K562 (cell line): ENCODE data around the gene MPPED1. TPM values are rescaled to one million over a fixed set of nuclear protein-coding genes. Genes with fewer than 3 reads are reported as not detected.

Source experiments
- CTCF ChIP-seq, 3 experiments: IDR thresholded peaks in 2 of 3; conservative IDR thresholded peaks in 1 of 3; 2 replicates each; pipeline ENCODE4 v1.5.1; 2011 to 2012; ENCODE audit warnings: low read length in 3 of 3, mild to moderate bottlenecking in 3 of 3, control low read depth in 2 of 3, improper control_type of control experiment in 1 of 3, inconsistent platforms in 1 of 3, low read depth in 1 of 3, mixed read lengths in 1 of 3, moderate library complexity in 1 of 3; ENCODE audit not compliant: insufficient read depth in 2 of 3
- DEAF1 ChIP-seq: fragments of 450-650 bp; formaldehyde crosslinking; IDR thresholded peaks from 2 replicates; pipeline ENCODE4 v1.4.0; 2020; ENCODE audit warnings: mild to moderate bottlenecking, moderate library complexity
- PRDM10 ChIP-seq: fragments of 450-650 bp; IDR thresholded peaks from 2 replicates; pipeline ENCODE4 v1.6.1; 2018; ENCODE audit not compliant: partially characterized antibody
- SETDB1 ChIP-seq: IDR thresholded peaks from one replicate; pipeline ENCODE4 v1.6.1; 2012; ENCODE audit warnings: low read length, control low read depth, inconsistent platforms
- SMC3 ChIP-seq: conservative IDR thresholded peaks from 2 replicates; pipeline ENCODE4 v1.6.1; 2011; ENCODE audit warnings: low read depth, low read length, improper control_type of control experiment; ENCODE audit not compliant: insufficient read depth
- STAG1 ChIP-seq: sonication (generic); formaldehyde crosslinking; IDR thresholded peaks from 2 replicates; pipeline ENCODE4 v1.5.0; 2020; ENCODE audit warnings: missing genetic modification reagents, borderline replicate concordance
- ZNF512 ChIP-seq: IDR thresholded peaks from 2 replicates; pipeline ENCODE4 v1.6.1; 2016; ENCODE audit warnings: missing genetic modification characterization, missing compliant biosample characterization
- polyA plus RNA-seq, 8 experiments: library from polyadenylated mRNA; depleted of rRNA in 4 of 8; stranded (reverse) in 5 of 8; unstranded in 3 of 8; fragments of >200 nt; fragmentation: Nextera tagmentation in 2 of 8; fragmentation: Illumina TruSeq in 1 of 8; extraction: Ambion mirVana in 2 of 8; extraction: Trizol in 1 of 8; gene quantifications; 2 replicates each; pipeline versions ENCODE4 v1.2.1 to v1.2.3, GENCODE V29; 2011 to 2014; ENCODE audit warnings: inconsistent platforms in 1 of 8, missing spikeins in 1 of 8
- total RNA-seq, 7 experiments: library from RNA; depleted of rRNA in 6 of 7; stranded (reverse); fragments of >200 nt in 6 of 7; fragmentation: Illumina TruSeq in 2 of 7; extraction: Trizol in 2 of 7; gene quantifications; 2 replicates each; pipeline versions ENCODE4 v1.2.1 to v1.2.3, GENCODE V29; 2011 to 2021; ENCODE audit warnings: low replicate concordance in 1 of 7

The MPPED1 gene
- total and polyA plus RNA-seq, 9 of the 15 experiments (the other 6 are each of a cell fraction or from before 2014, with no cell fraction given) = not detected

- TF ChIP-seq ZNF512 (tag) (peak; percentile 92), SMC3 (peak; percentile 88), STAG1 (peak; percentile 88; the same call in 1 of the 2 replicates), PRDM10 (no peak), CTCF (IDR thresholded peaks at IDR 0.05 in 2 of 3, conservative IDR thresholded peaks at IDR 0.05 in 1 of 3; ENCODE audit: insufficient read depth in 2 of 3, low read depth in 1 of 3, low read length in 3 of 3) (peak; percentile 79 to 87 (median 86)), DEAF1 (peak; percentile 62), SETDB1 (no peak)
These were observed 25.8 kb upstream of the MPPED1 start (continued) for GRCh38 chr22:43385770-43386641.
